Kidney (tissue), 14 donors: ENCODE measurements around the gene AKNAD1. TPM values are rescaled to one million over a fixed set of nuclear protein-coding genes. Genes with fewer than 3 reads are reported as not detected.
A peak's percentile ranks its signal among the peaks of the same experiment; 100 is the strongest.

ENCODE experiments used
- DNase-seq, 5 donors: peaks; one replicate each; pipeline ENCODE4 v3.0.0-alpha.2; 2013 to 2020
- FAIRE-seq: peaks from 2 replicates; lab custom pipeline; 2012; peaks lifted over from hg19 to GRCh38; lab: Jason Lieb, UNC
- H3K27ac ChIP-seq, 2 donors: one replicate each; pipeline ENCODE4 v1.7.0; 2013; ENCODE audit warnings: low read depth in 2 of 2, low read length in 2 of 2, inconsistent platforms in 1 of 2
- H3K27me3 ChIP-seq: one replicate; pipeline ENCODE4 v1.7.1; 2013; ENCODE audit warnings: low read length, inconsistent platforms; ENCODE audit not compliant: control insufficient read depth, insufficient read depth
- H3K36me3 ChIP-seq, 3 donors: one replicate each; pipeline versions ENCODE4 v1.7.0 to v1.7.1; 2013; ENCODE audit warnings: low read length in 3 of 3, control low read depth in 1 of 3, inconsistent platforms in 1 of 3; ENCODE audit not compliant: insufficient read depth in 3 of 3, control insufficient read depth in 2 of 3
- H3K4me1 ChIP-seq, 3 donors: one replicate each; pipeline versions ENCODE4 v1.7.0 to v1.7.1; 2013; ENCODE audit warnings: low read length in 3 of 3, inconsistent platforms in 1 of 3, low read depth in 1 of 3; ENCODE audit not compliant: control insufficient read depth in 2 of 3, insufficient read depth in 2 of 3
- H3K4me3 ChIP-seq, 3 donors: one replicate each; pipeline versions ENCODE4 v1.7.0 to v1.8.1; 2013; ENCODE audit warnings: low read length in 3 of 3, control low read depth in 1 of 3, inconsistent platforms in 1 of 3
- H3K9ac ChIP-seq, 3 donors: one replicate each; pipeline versions ENCODE4 v1.7.0 to v1.7.1; 2013; ENCODE audit warnings: low read length in 3 of 3, control low read depth in 1 of 3, inconsistent platforms in 1 of 3
- H3K9me3 ChIP-seq, 3 donors: one replicate each; pipeline versions ENCODE4 v1.7.0 to v1.7.1; 2013; ENCODE audit warnings: low read length in 3 of 3, control low read depth in 1 of 3, inconsistent platforms in 1 of 3; ENCODE audit not compliant: control insufficient read depth in 2 of 3, insufficient read depth in 1 of 3
- CTCF ChIP-seq: IDR thresholded peaks from 3 replicates; pipeline ENCODE4 v1.5.1; 2012; ENCODE audit warnings: mild to moderate bottlenecking, moderate library complexity, borderline replicate concordance; ENCODE audit not compliant: insufficient read depth; ENCODE audit errors: extremely low read depth
- intact Hi-C: fragments of 100-400 bp; cut with DNase I; formaldehyde crosslinking; loops from one replicate; pipeline ENCODE4 v1.11.1; 2022
- polyA plus RNA-seq: library from polyadenylated mRNA; stranded (reverse); fragments of 350-450 nt; fragmentation: Illumina TruSeq; extraction: RNeasy Lipid Tissue Mini Kit (QIAGEN cat#74804); gene quantifications from one replicate; pipeline ENCODE4 v1.2.3, GENCODE V29; 2014; ENCODE audit warnings: low read depth, low replicate concordance; ENCODE audit not compliant: insufficient read depth
- total RNA-seq: library from RNA; stranded (reverse); fragmentation: NEBNext Ultra II Directional; extraction: Animal tissue kit (Norgen Biotek cat#: 25700); gene quantifications from one replicate; pipeline ENCODE4 v1.2.1, GENCODE V29; 2021
- donor health status: control.
- donor health status: control.
- donor health status: control.
- donor health status: control.
- donor health status: control.
- donor health status: DM: yes; HTN: yes; CAD: no.
- donor health status: Normal renal cell carcinoma (clear cell type).

The AKNAD1 gene
- total and polyA plus RNA-seq, 2 donors from 2014 or later = not detected

GRCh38 chr1:108813326-108813725 lies 43.6 kb downstream of the AKNAD1 start:
- Histone ChIP-seq H3K4me1 (peaks cover 0 to 5% (median 0%) of the 10 kb centered on the region in 3 donors), H3K9ac (no peak overlapping the region), H3K4me3 (no peak overlapping the region), H3K27ac (no peak overlapping the region), H3K27me3 (no peaks in the 10 kb centered on the region), H3K36me3 (peaks cover 0 to 7% (median 5%) of the 10 kb centered on the region in 3 donors), H3K9me3 (no peaks in the 10 kb centered on the region)
- no peak for TF ChIP-seq CTCF
- intact Hi-C loops = no loop called here
- FAIRE-seq = no peak
- DNase-seq = peak in 1 of 5 donors; percentile 39

GRCh38 chr1:108811611-108812010 lies 45.3 kb downstream of the AKNAD1 start:
- no peak for TF ChIP-seq CTCF
- no peaks in the 10 kb centered on the region for H3K4me1 ChIP-seq
- H3K9ac ChIP-seq = no peak overlapping the region
- no peak overlapping the region for H3K4me3 ChIP-seq
- no peaks in the 10 kb centered on the region for H3K9me3 ChIP-seq
- no peaks in the 10 kb centered on the region for H3K27me3 ChIP-seq
- peaks cover 0 to 13% (median 7%) of the 10 kb centered on the region in 3 donors for H3K36me3 ChIP-seq
- intact Hi-C loops = no loop called here
- no peak overlapping the region for H3K27ac ChIP-seq
- DNase-seq = no peak
- no peak for FAIRE-seq

GRCh38 chr1:108808438-108808837 lies 48.5 kb downstream of the AKNAD1 start:
- Histone ChIP-seq H3K27ac (no peak overlapping the region), H3K27me3 (no peaks in the 10 kb centered on the region), H3K36me3 (peaks cover 2 to 14% (median 13%) of the 10 kb centered on the region in 3 donors), H3K9ac (no peak overlapping the region), H3K9me3 (no peaks in the 10 kb centered on the region), H3K4me1 (no peaks in the 10 kb centered on the region), H3K4me3 (no peak overlapping the region)
- TF ChIP-seq CTCF = no peak
- FAIRE-seq (no peak), DNase-seq (no peak)
- intact Hi-C loops = no loop called here

GRCh38 chr1:108803548-108803947 lies 53.3 kb downstream of the AKNAD1 start:
- H3K27ac ChIP-seq = no peak overlapping the region
- H3K9ac ChIP-seq = no peak overlapping the region
- DNase-seq (no peak), FAIRE-seq (no peak)
- no peak for TF ChIP-seq CTCF
- H3K36me3 ChIP-seq = peaks cover 2 to 24% (median 13%) of the 10 kb centered on the region in 3 donors
- H3K27me3 ChIP-seq = no peaks in the 10 kb centered on the region
- H3K9me3 ChIP-seq = no peaks in the 10 kb centered on the region
- intact Hi-C loops = no loop called here
- no peaks in the 10 kb centered on the region for H3K4me1 ChIP-seq
- no peak overlapping the region for H3K4me3 ChIP-seq
